ENCODE data around the gene TMEM132D.
A peak's percentile ranks its signal among the peaks of the same experiment; 100 is the strongest.

The TMEM132D gene

GRCh38 chr12:129927316-129927900 lies 23.6 kb upstream of the TMEM132D start:
- TF ChIP-seq POLR2A (IDR thresholded peaks at IDR 0.05; ENCODE audit: extremely low read depth, insufficient read length) (no peak), MAX (IDR thresholded peaks at IDR 0.05; ENCODE audit: low read depth, low read length) (no peak), MYC (IDR thresholded peaks at IDR 0.05; ENCODE audit: low read depth, low read length) (no peak), CTCF (IDR thresholded peaks at IDR 0.05; ENCODE audit: low read depth, low read length) (no peak)
- no peak overlapping the region for H3K4me3 ChIP-seq (ENCODE audit: low read depth, low read length)
- no peak for DNase-seq (ENCODE audit: low read depth)

- H3K4me3 ChIP-seq (ENCODE audit: low read depth, low read length): no peak overlapping the region
- TF ChIP-seq MAX (IDR thresholded peaks at IDR 0.05; ENCODE audit: low read depth, low read length): no peak
- no peak for TF ChIP-seq MYC (IDR thresholded peaks at IDR 0.05; ENCODE audit: low read depth, low read length)
- TF ChIP-seq CTCF (IDR thresholded peaks at IDR 0.05; ENCODE audit: low read depth, low read length): peak; percentile 91
- DNase-seq (ENCODE audit: low read depth): peak; percentile 73
These were observed 7.7 kb upstream of the TMEM132D start for GRCh38 chr12:129911428-129912049.

- no peak overlapping the region for H3K4me3 ChIP-seq (ENCODE audit: low read depth, low read length)
- no peak for DNase-seq (ENCODE audit: low read depth)
- TF ChIP-seq POLR2A (IDR thresholded peaks at IDR 0.05; ENCODE audit: extremely low read depth, insufficient read length) (no peak), MYC (IDR thresholded peaks at IDR 0.05; ENCODE audit: low read depth, low read length) (no peak), MAX (IDR thresholded peaks at IDR 0.05; ENCODE audit: low read depth, low read length) (no peak), CTCF (IDR thresholded peaks at IDR 0.05; ENCODE audit: low read depth, low read length) (no peak)
These were observed 5.5 kb upstream of the TMEM132D start for GRCh38 chr12:129909051-129910020.

- TF ChIP-seq MAX (IDR thresholded peaks at IDR 0.05; ENCODE audit: low read depth, low read length): no peak
- no peak for TF ChIP-seq POLR2A (IDR thresholded peaks at IDR 0.05; ENCODE audit: extremely low read depth, insufficient read length)
- TF ChIP-seq MYC (IDR thresholded peaks at IDR 0.05; ENCODE audit: low read depth, low read length): no peak
- TF ChIP-seq CTCF (IDR thresholded peaks at IDR 0.05; ENCODE audit: low read depth, low read length): no peak
These were observed 506 bp downstream of the TMEM132D start for GRCh38 chr12:129903092-129903945.

GRCh38 chr12:129902371-129903091 lies 1.3 kb downstream of the TMEM132D start:
- no peak overlapping the region for H3K4me3 ChIP-seq (ENCODE audit: low read depth, low read length)
- no peak for DNase-seq (ENCODE audit: low read depth)
- TF ChIP-seq MAX (IDR thresholded peaks at IDR 0.05; ENCODE audit: low read depth, low read length): no peak
- no peak for TF ChIP-seq POLR2A (IDR thresholded peaks at IDR 0.05; ENCODE audit: extremely low read depth, insufficient read length)
- no peak for TF ChIP-seq CTCF (IDR thresholded peaks at IDR 0.05; ENCODE audit: low read depth, low read length)
- no peak for TF ChIP-seq MYC (IDR thresholded peaks at IDR 0.05; ENCODE audit: low read depth, low read length)

More at GRCh38 chr12:129903092-129903945, 506 bp downstream of the TMEM132D start:
- H3K4me3 ChIP-seq (ENCODE audit: low read depth, low read length): no peak overlapping the region
- DNase-seq (ENCODE audit: low read depth): no peak
